GM18508 (cell line): ENCODE data around the gene HLCS.

Experiments
- ATAC-seq: cut with Tn5 transposase; IDR thresholded peaks from one replicate; pipeline ENCODE4 v1.9.1; 2021; ENCODE audit warnings: moderate number of reproducible peaks; ENCODE audit not compliant: insufficient read depth, unreplicated experiment

HLCS gene

GRCh38 chr21:36709868-36710728 is 256.4 kb downstream of the HLCS start:
- no peak for ATAC-seq

- no peak for ATAC-seq
These were observed 257.2 kb downstream of the HLCS start for GRCh38 chr21:36709030-36709867.

- no peak for ATAC-seq
These were observed 258.0 kb downstream of the HLCS start for GRCh38 chr21:36708286-36709029.

- no peak for ATAC-seq
These were observed 258.6 kb downstream of the HLCS start for GRCh38 chr21:36707763-36708285.

GRCh38 chr21:36706951-36707762 is 259.3 kb downstream of the HLCS start:
- no peak for ATAC-seq

- no peak for ATAC-seq
These were observed 260.0 kb downstream of the HLCS start for GRCh38 chr21:36706482-36706852.

GRCh38 chr21:36705679-36706481 is 260.6 kb downstream of the HLCS start:
- no peak for ATAC-seq

- ATAC-seq: no peak
These were observed 261.4 kb downstream of the HLCS start for GRCh38 chr21:36704958-36705678.

GRCh38 chr21:36704281-36704957 is 262.1 kb downstream of the HLCS start:
- no peak for ATAC-seq

GRCh38 chr21:36703626-36704280 is 262.7 kb downstream of the HLCS start:
- ATAC-seq: no peak

- no peak for ATAC-seq
These were observed 263.3 kb downstream of the HLCS start for GRCh38 chr21:36703123-36703522.

- no peak for ATAC-seq
These were observed 263.9 kb downstream of the HLCS start for GRCh38 chr21:36702622-36702968.

GRCh38 chr21:36701756-36702621 is 264.5 kb downstream of the HLCS start:
- no peak for ATAC-seq

GRCh38 chr21:36700971-36701755 is 265.3 kb downstream of the HLCS start:
- ATAC-seq: no peak
